ENCODE measurements around the gene FOXF1. TPM values are rescaled to one million over a fixed set of nuclear protein-coding genes. Genes with fewer than 3 reads are reported as not detected.

FOXF1 gene
- total and polyA plus RNA-seq, 4 donors, result 0.56 to 1.2 (median 0.89) TPM

DNA sequence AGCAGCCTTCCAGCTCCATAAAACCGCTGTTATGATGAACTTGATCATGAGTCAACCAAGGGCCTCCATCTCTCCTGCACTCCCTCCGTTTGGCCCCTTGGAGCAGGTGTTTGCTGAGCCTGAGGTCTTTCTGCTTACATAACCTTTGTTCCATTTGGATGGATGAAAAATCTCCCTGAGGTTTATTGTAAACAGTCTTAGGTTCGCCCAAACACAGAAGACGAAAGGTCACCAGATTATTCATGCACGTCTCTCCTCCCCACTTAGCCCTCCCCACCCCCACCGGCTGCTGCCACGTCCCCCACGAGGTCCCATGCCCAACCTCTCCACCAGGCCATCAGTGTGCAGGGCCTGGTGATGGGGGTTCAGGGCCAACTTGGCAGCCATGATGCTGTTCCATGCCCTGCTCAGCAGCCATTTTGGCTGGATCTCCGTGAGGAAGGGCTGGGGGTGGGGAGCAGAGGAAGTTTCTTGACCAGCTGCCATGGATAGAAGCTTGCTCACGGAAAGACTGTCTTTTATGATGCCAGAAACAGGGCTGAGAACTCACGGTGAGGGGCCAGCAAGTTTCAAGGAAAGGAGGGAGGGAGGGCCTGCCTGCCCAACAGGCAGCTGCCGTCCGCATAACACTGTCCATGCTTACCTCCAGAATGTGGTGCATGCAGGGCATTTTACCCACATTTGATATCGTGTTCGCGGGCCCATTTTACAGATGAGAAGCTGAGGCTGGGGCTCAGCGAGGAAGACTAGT, 47.8 kb upstream of the FOXF1 start:
- Histone ChIP-seq H3K27ac (ENCODE audit: low read depth in 1 of 2, low read length in 2 of 2) (no peak overlapping the region), H3K4me3 (ENCODE audit: low read depth in 1 of 3, low read length in 3 of 3) (no peak overlapping the region), H3K4me1 (ENCODE audit: control insufficient read depth in 4 of 4, insufficient read depth in 4 of 4, low read length in 3 of 4) (no peaks in the 10 kb centered on the region), H3K36me3 (ENCODE audit: control insufficient read depth in 4 of 4, insufficient read depth in 3 of 4, low read depth in 1 of 4, low read length in 3 of 4) (no peaks in the 10 kb centered on the region), H3K9ac (ENCODE audit: low read depth in 1 of 2, low read length in 2 of 2) (no peak overlapping the region), H3K27me3 (ENCODE audit: control insufficient read depth in 4 of 4, insufficient read depth in 4 of 4, low read length in 3 of 4) (peaks cover 0 to 7% (median under 1%) of the 10 kb centered on the region in 4 donors), H3K9me3 (ENCODE audit: control insufficient read depth in 4 of 4, low read length in 3 of 4) (peaks cover 0 to 11% (median 0%) of the 10 kb centered on the region in 4 donors)
- DNase-seq (ENCODE audit: low spot score), result no peak
- TF ChIP-seq TAF1 (conservative IDR thresholded peaks at IDR 0.05), result no peak
- no peak for TF ChIP-seq RXRA (IDR thresholded peaks at IDR 0.05)
- TF ChIP-seq HNF4A (conservative IDR thresholded peaks at IDR 0.05), result no peak
- no peak for TF ChIP-seq FOXA1 (IDR thresholded peaks at IDR 0.05)
- TF ChIP-seq RAD21 (IDR thresholded peaks at IDR 0.05), result no peak
- TF ChIP-seq, protein P1, sequence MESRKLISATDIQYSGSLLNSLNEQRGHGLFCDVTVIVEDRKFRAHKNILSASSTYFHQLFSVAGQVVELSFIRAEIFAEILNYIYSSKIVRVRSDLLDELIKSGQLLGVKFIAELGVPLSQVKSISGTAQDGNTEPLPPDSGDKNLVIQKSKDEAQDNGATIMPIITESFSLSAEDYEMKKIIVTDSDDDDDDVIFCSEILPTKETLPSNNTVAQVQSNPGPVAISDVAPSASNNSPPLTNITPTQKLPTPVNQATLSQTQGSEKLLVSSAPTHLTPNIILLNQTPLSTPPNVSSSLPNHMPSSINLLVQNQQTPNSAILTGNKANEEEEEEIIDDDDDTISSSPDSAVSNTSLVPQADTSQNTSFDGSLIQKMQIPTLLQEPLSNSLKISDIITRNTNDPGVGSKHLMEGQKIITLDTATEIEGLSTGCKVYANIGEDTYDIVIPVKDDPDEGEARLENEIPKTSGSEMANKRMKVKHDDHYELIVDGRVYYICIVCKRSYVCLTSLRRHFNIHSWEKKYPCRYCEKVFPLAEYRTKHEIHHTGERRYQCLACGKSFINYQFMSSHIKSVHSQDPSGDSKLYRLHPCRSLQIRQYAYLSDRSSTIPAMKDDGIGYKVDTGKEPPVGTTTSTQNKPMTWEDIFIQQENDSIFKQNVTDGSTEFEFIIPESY (IDR thresholded peaks at IDR 0.05), result no peak
- TF ChIP-seq, protein P2, sequence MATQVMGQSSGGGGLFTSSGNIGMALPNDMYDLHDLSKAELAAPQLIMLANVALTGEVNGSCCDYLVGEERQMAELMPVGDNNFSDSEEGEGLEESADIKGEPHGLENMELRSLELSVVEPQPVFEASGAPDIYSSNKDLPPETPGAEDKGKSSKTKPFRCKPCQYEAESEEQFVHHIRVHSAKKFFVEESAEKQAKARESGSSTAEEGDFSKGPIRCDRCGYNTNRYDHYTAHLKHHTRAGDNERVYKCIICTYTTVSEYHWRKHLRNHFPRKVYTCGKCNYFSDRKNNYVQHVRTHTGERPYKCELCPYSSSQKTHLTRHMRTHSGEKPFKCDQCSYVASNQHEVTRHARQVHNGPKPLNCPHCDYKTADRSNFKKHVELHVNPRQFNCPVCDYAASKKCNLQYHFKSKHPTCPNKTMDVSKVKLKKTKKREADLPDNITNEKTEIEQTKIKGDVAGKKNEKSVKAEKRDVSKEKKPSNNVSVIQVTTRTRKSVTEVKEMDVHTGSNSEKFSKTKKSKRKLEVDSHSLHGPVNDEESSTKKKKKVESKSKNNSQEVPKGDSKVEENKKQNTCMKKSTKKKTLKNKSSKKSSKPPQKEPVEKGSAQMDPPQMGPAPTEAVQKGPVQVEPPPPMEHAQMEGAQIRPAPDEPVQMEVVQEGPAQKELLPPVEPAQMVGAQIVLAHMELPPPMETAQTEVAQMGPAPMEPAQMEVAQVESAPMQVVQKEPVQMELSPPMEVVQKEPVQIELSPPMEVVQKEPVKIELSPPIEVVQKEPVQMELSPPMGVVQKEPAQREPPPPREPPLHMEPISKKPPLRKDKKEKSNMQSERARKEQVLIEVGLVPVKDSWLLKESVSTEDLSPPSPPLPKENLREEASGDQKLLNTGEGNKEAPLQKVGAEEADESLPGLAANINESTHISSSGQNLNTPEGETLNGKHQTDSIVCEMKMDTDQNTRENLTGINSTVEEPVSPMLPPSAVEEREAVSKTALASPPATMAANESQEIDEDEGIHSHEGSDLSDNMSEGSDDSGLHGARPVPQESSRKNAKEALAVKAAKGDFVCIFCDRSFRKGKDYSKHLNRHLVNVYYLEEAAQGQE (IDR thresholded peaks at IDR 0.05), result no peak
- no peak for TF ChIP-seq YY1 (IDR thresholded peaks at IDR 0.05)
- no peak for TF ChIP-seq EGR1 (IDR thresholded peaks at IDR 0.05; ENCODE audit: low read depth in 2 of 2)
- no peak for TF ChIP-seq FOXA2 (IDR thresholded peaks at IDR 0.05)
- TF ChIP-seq, protein P3, sequence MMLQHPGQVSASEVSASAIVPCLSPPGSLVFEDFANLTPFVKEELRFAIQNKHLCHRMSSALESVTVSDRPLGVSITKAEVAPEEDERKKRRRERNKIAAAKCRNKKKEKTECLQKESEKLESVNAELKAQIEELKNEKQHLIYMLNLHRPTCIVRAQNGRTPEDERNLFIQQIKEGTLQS (IDR thresholded peaks at IDR 0.05), result no peak
- TF ChIP-seq GABPA (IDR thresholded peaks at IDR 0.05 in 1 of 2, conservative IDR thresholded peaks at IDR 0.05 in 1 of 2), result no peak
- TF ChIP-seq, protein P4, sequence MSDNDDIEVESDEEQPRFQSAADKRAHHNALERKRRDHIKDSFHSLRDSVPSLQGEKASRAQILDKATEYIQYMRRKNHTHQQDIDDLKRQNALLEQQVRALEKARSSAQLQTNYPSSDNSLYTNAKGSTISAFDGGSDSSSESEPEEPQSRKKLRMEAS (IDR thresholded peaks at IDR 0.05), result no peak
- no peak for TF ChIP-seq HNF4G (IDR thresholded peaks at IDR 0.05)
- TF ChIP-seq SP1 (IDR thresholded peaks at IDR 0.05), result no peak
- no peak for TF ChIP-seq NR2F2 (IDR thresholded peaks at IDR 0.05)
- TF ChIP-seq, protein P5, sequence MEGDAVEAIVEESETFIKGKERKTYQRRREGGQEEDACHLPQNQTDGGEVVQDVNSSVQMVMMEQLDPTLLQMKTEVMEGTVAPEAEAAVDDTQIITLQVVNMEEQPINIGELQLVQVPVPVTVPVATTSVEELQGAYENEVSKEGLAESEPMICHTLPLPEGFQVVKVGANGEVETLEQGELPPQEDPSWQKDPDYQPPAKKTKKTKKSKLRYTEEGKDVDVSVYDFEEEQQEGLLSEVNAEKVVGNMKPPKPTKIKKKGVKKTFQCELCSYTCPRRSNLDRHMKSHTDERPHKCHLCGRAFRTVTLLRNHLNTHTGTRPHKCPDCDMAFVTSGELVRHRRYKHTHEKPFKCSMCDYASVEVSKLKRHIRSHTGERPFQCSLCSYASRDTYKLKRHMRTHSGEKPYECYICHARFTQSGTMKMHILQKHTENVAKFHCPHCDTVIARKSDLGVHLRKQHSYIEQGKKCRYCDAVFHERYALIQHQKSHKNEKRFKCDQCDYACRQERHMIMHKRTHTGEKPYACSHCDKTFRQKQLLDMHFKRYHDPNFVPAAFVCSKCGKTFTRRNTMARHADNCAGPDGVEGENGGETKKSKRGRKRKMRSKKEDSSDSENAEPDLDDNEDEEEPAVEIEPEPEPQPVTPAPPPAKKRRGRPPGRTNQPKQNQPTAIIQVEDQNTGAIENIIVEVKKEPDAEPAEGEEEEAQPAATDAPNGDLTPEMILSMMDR (IDR thresholded peaks at IDR 0.05; ENCODE audit: low read depth, low read length, missing input control), result no peak
- TF ChIP-seq JUND (IDR thresholded peaks at IDR 0.05), result no peak
- 54% methylated on average over 17 of the region's 17 CpGs for WGBS

Data from liver (tissue), 9 donors.